ENCODE data around the gene NSMCE1.

The NSMCE1 gene

GRCh38 chr16:27231692-27232060, 36.9 kb downstream of the NSMCE1 start:
- H3K79me2 ChIP-seq, result no peaks in the 10 kb centered on the region
- no peaks in the 10 kb centered on the region for H3K9me3 ChIP-seq (ENCODE audit: control insufficient read depth, low read length)
- H3K36me3 ChIP-seq (ENCODE audit: control insufficient read depth, insufficient read depth, low read length), result no peaks in the 10 kb centered on the region
- H3K4me2 ChIP-seq (ENCODE audit: low read length), result no peak overlapping the region
- no peak overlapping the region for H3K9ac ChIP-seq
- no peaks in the 10 kb centered on the region for H3K27me3 ChIP-seq (ENCODE audit: control insufficient read depth, insufficient read depth, low read length)
- no peak overlapping the region for H2AFZ ChIP-seq
- H3K4me1 ChIP-seq, result peaks cover 13% of the 10 kb centered on the region
- TF ChIP-seq CTCF (IDR thresholded peaks at IDR 0.05), result no peak
- H3K27ac ChIP-seq, result no peak overlapping the region
- H3K4me3 ChIP-seq (ENCODE audit: low read depth, low read length), result no peak overlapping the region

GRCh38 chr16:27230562-27231001, 38.0 kb downstream of the NSMCE1 start:
- no peak overlapping the region for H3K4me3 ChIP-seq (ENCODE audit: low read depth, low read length)
- no peak overlapping the region for H3K9ac ChIP-seq
- no peak overlapping the region for H3K27ac ChIP-seq
- TF ChIP-seq CTCF (IDR thresholded peaks at IDR 0.05), result peak; percentile 22
- H3K36me3 ChIP-seq (ENCODE audit: control insufficient read depth, insufficient read depth, low read length), result no peaks in the 10 kb centered on the region
- no peaks in the 10 kb centered on the region for H3K79me2 ChIP-seq
- peaks cover 10% of the 10 kb centered on the region for H3K4me1 ChIP-seq
- H2AFZ ChIP-seq, result no peak overlapping the region
- H3K27me3 ChIP-seq (ENCODE audit: control insufficient read depth, insufficient read depth, low read length), result no peaks in the 10 kb centered on the region
- no peaks in the 10 kb centered on the region for H3K9me3 ChIP-seq (ENCODE audit: control insufficient read depth, low read length)
- H3K4me2 ChIP-seq (ENCODE audit: low read length), result peak overlapping the region; percentile 47

GRCh38 chr16:27229891-27230470, 38.6 kb downstream of the NSMCE1 start:
- Histone ChIP-seq H2AFZ (no peak overlapping the region), H3K27ac (no peak overlapping the region), H3K4me2 (ENCODE audit: low read length) (no peak overlapping the region), H3K4me1 (peaks cover 4% of the 10 kb centered on the region), H3K9ac (no peak overlapping the region), H3K4me3 (ENCODE audit: low read depth, low read length) (no peak overlapping the region), H3K36me3 (ENCODE audit: control insufficient read depth, insufficient read depth, low read length) (no peaks in the 10 kb centered on the region), H3K9me3 (ENCODE audit: control insufficient read depth, low read length) (no peaks in the 10 kb centered on the region), H3K79me2 (no peaks in the 10 kb centered on the region), H3K27me3 (ENCODE audit: control insufficient read depth, insufficient read depth, low read length) (no peaks in the 10 kb centered on the region)
- no peak for TF ChIP-seq CTCF (IDR thresholded peaks at IDR 0.05)

DNA sequence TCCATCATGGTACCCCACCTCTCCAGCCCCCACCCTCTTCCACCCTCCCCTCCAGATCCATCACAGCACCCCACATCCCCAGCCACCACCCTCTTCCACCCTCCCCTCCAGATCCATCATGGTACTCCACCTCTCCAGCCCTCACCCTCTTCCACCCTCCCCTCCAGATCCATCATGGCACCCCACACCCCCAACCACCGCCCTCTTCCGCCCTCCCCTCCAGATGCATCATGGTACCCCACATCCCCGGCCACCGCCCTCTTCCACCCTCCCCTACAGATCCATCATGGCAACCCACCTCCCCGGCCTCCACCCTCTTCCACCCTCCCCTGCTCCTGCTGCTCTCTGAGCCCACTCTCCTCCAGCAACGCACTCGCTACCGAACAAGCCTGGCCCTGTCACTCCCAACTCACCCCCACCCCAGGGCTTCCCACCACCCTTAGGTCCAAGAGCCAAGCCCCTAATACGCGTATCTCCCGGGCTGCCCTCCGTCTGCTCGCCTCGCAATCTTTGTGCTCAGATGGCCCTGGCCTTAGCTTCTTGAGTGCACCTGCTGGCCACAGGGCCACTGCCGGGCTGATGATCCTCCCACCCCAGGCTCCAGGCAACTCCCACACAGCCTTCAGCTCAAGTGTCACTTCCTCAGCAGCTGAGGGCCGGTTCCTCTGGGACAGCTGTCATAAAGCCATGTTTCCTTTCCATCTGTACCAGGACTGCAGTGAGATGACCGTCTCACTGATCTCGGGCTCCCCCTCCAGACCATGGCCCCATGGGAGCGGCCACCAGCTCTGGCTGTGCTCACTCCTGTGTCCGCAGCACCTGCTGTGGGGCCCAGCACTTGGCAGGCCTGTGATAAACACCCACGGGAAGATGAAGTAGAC, 39.7 kb downstream of the NSMCE1 start:
- no peak overlapping the region for H3K4me2 ChIP-seq (ENCODE audit: low read length)
- H3K27me3 ChIP-seq (ENCODE audit: control insufficient read depth, insufficient read depth, low read length), result no peaks in the 10 kb centered on the region
- H3K4me3 ChIP-seq (ENCODE audit: low read depth, low read length), result no peak overlapping the region
- H3K9me3 ChIP-seq (ENCODE audit: control insufficient read depth, low read length), result no peaks in the 10 kb centered on the region
- H3K27ac ChIP-seq, result no peak overlapping the region
- no peaks in the 10 kb centered on the region for H3K79me2 ChIP-seq
- no peak overlapping the region for H2AFZ ChIP-seq
- H3K4me1 ChIP-seq, result peaks cover 4% of the 10 kb centered on the region
- TF ChIP-seq CTCF (IDR thresholded peaks at IDR 0.05), result no peak
- H3K9ac ChIP-seq, result no peak overlapping the region
- no peaks in the 10 kb centered on the region for H3K36me3 ChIP-seq (ENCODE audit: control insufficient read depth, insufficient read depth, low read length)

Data from parathyroid adenoma (tissue), 2 donors.